Sciatic nerve (tissue), 2 donors: Measurements from ENCODE around the gene PRICKLE4. TPM values are rescaled to one million over a fixed set of nuclear protein-coding genes. Genes with fewer than 3 reads are reported as not detected.

ENCODE experiments used
- ATAC-seq: fragments of 200-7000 bp; cut with Tn5 transposase; one replicate; pipeline ENCODE4 v1.9.1; 2020; ENCODE audit warnings: mild to moderate bottlenecking, moderate library complexity
- DNase-seq: peaks from one replicate; pipeline ENCODE4 v3.0.0-alpha.2; 2020; ENCODE audit warnings: low spot score
- intact Hi-C: fragments of 100-400 bp; cut with DNase I; formaldehyde crosslinking; loops from one replicate; pipeline ENCODE4 v1.14.2; 2022
- total RNA-seq: library from RNA; stranded (reverse); fragmentation: NEBNext Ultra II Directional; extraction: Animal tissue kit (Norgen Biotek cat#: 25700); gene quantifications from one replicate; pipeline ENCODE4 v1.2.1, GENCODE V29; 2021
- donor health status: DM: no; HTN: no; CAD: no.
- donor health status: DM: no; HTN: no; CAD: no.

The PRICKLE4 gene
- total RNA-seq: 9.0 TPM

GRCh38 chr6:41780551-41781365 lies at the start of gene PRICKLE4:
Gene PRICKLE4, plus strand, starts transcription at chr6:41780782. Its CDS starts 2,692 bp downstream, at chr6:41783474.
- intact Hi-C loops: loop anchor here (5.0 to 10.0 kb wide), 2 partner anchors 154 to 262 kb away; no protein-coding TSS in a partner anchor
- DNase-seq: peak; percentile 77
- peak; percentile 55 for ATAC-seq

- no peak for ATAC-seq
Measured at GRCh38 chr6:41731561-41732086, 49.0 kb upstream of the PRICKLE4 start.

GRCh38 chr6:41732149-41732548 lies 48.4 kb upstream of the PRICKLE4 start:
- DNase-seq (no peak), ATAC-seq (no peak)
- intact Hi-C loops: loop anchor here (5.0 kb wide), 1 partner anchor 45 kb away; no protein-coding TSS in a partner anchor

More at GRCh38 chr6:41731561-41732086, 49.0 kb upstream of the PRICKLE4 start:
- intact Hi-C loops: loop anchor here (5.0 kb wide), 1 partner anchor 44 kb away; no protein-coding TSS in a partner anchor
- no peak for DNase-seq

- intact Hi-C loops: loop anchor here (5.0 kb wide), 1 partner anchor 45 kb away; no protein-coding TSS in a partner anchor
- DNase-seq: no peak
- no peak for ATAC-seq
Measured at GRCh38 chr6:41732591-41733359, 47.8 kb upstream of the PRICKLE4 start.

GRCh38 chr6:41733360-41733706 lies 47.2 kb upstream of the PRICKLE4 start:
- intact Hi-C loops: loop anchor here (5.0 kb wide), 1 partner anchor 46 kb away; no protein-coding TSS in a partner anchor
- DNase-seq (no peak), ATAC-seq (no peak)

GRCh38 chr6:41733707-41734665 lies 46.6 kb upstream of the PRICKLE4 start:
- intact Hi-C loops: loop anchor here (5.0 kb wide), 1 partner anchor 47 kb away; no protein-coding TSS in a partner anchor
- DNase-seq: peak; percentile 85
- ATAC-seq: peak; percentile 76

GRCh38 chr6:41734666-41735426 lies 45.7 kb upstream of the PRICKLE4 start:
- intact Hi-C loops: loop anchor here (5.0 kb wide), 1 partner anchor 48 kb away; no protein-coding TSS in a partner anchor
- peak; percentile 93 for DNase-seq
- ATAC-seq: peak; percentile 86

- DNase-seq (peak; percentile 97), ATAC-seq (peak; percentile 84)
- intact Hi-C loops: no loop called here
Measured at GRCh38 chr6:41735427-41736185, 45.0 kb upstream of the PRICKLE4 start, which contains the start of gene TFEB. Gene TFEB, minus strand, starts transcription at chr6:41735608. Its CDS starts 44,395 bp downstream, at chr6:41691213.

GRCh38 chr6:41736186-41736733 lies 44.3 kb upstream of the PRICKLE4 start:
- no peak for DNase-seq
- intact Hi-C loops: no loop called here

GRCh38 chr6:41736800-41737555 lies 43.6 kb upstream of the PRICKLE4 start:
- no peak for DNase-seq
- intact Hi-C loops: no loop called here
- ATAC-seq: no peak

More at GRCh38 chr6:41736186-41736733, 44.3 kb upstream of the PRICKLE4 start:
- no peak for ATAC-seq

GRCh38 chr6:41737591-41738130 lies 42.9 kb upstream of the PRICKLE4 start:
- ATAC-seq: no peak
- intact Hi-C loops: no loop called here
- DNase-seq: no peak

- intact Hi-C loops: no loop called here
- DNase-seq: no peak
Measured at GRCh38 chr6:41739041-41739440, 41.5 kb upstream of the PRICKLE4 start.

GRCh38 chr6:41740366-41741162 lies 40.0 kb upstream of the PRICKLE4 start:
- intact Hi-C loops: no loop called here
- ATAC-seq (no peak), DNase-seq (no peak)

More at GRCh38 chr6:41739041-41739440, 41.5 kb upstream of the PRICKLE4 start:
- ATAC-seq: no peak

GRCh38 chr6:41741625-41742490 lies 38.7 kb upstream of the PRICKLE4 start:
- intact Hi-C loops: no loop called here
- DNase-seq (no peak), ATAC-seq (no peak)
